Subcutaneous adipose tissue (tissue), 4 donors: ENCODE results near the gene TRIO. TPM values are rescaled to one million over a fixed set of nuclear protein-coding genes. Genes with fewer than 3 reads are reported as not detected.

Source experiments
- total RNA-seq, 4 donors: library from RNA; depleted of rRNA; stranded (reverse); fragments of >200 nt; gene quantifications; one replicate each; pipeline ENCODE4 v1.1.0, GENCODE V29; 2016
- TF ChIP-seq, protein P1 (sequence below): fragments of 450-650 bp; IDR thresholded peaks from one replicate; pipeline ENCODE4 v1.5.1; 2016; ENCODE audit warnings: low read depth, mild to moderate bottlenecking, control low read depth, antibody characterized with exemption, moderate library complexity

Gene TRIO
- total RNA-seq, 4 donors from 2014 or later: 193 to 238 (median 212) TPM

DNA sequence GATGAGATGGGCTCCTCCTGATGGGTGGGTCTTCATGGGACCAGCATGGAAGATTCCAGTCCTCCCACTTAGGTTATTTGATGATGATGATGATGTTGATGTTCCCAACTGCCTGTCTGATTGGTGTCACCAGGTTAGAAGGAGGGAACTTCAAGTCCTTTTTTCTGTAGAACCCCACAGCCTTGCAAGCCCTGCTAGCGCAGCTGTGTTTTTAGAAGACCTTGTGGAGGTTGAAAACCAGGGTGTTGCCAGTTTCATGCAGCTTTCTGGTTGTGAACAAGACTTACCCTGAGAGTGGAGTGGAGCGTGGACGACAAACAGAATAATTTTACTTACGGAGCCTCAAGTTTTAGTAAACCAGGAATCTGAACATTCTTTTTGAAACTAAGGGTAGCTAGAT, 83.0 kb downstream of the TRIO start:
- TF ChIP-seq, protein P1, sequence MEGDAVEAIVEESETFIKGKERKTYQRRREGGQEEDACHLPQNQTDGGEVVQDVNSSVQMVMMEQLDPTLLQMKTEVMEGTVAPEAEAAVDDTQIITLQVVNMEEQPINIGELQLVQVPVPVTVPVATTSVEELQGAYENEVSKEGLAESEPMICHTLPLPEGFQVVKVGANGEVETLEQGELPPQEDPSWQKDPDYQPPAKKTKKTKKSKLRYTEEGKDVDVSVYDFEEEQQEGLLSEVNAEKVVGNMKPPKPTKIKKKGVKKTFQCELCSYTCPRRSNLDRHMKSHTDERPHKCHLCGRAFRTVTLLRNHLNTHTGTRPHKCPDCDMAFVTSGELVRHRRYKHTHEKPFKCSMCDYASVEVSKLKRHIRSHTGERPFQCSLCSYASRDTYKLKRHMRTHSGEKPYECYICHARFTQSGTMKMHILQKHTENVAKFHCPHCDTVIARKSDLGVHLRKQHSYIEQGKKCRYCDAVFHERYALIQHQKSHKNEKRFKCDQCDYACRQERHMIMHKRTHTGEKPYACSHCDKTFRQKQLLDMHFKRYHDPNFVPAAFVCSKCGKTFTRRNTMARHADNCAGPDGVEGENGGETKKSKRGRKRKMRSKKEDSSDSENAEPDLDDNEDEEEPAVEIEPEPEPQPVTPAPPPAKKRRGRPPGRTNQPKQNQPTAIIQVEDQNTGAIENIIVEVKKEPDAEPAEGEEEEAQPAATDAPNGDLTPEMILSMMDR: no peak

DNA sequence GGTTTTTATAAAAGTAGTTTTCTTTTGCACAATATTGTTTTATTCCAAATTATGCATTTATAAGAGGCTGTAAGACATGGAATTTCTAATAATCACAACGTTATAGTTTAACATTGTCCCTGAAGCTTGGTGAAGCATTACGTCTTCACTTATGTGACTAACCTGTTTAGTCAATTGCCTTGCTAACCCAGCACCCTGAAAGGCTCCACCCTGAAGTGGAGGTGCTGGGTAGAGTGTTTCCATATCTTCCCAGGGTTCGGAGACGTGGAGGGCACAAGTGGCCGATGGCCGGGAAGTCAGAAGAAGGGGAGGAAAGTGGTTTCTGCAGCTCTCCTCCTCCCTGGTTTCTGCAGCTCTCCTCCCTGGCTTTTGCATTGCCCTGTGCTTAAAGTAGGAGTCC, 83.4 kb downstream of the TRIO start:
- TF ChIP-seq, protein P1: no peak

DNA sequence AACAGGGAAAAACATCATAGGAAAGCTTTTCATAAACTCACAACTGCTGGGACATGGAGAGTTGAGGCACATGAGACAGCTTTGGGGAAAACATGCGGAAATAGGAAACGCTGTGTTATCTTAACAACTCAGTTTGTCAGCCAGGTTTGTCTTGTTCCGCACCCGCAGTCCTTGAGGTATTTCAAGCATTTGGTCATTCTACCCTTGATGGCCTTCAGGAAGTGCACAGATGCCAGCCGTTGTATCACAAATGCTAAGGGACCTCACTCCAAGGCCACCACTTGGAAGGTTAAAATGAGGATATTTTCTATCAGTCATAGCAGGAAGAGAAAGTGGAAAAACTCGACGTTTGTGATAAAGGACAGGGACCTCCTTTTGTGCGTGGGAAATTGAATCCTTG, 83.8 kb downstream of the TRIO start:
- TF ChIP-seq, protein P1: no peak

DNA sequence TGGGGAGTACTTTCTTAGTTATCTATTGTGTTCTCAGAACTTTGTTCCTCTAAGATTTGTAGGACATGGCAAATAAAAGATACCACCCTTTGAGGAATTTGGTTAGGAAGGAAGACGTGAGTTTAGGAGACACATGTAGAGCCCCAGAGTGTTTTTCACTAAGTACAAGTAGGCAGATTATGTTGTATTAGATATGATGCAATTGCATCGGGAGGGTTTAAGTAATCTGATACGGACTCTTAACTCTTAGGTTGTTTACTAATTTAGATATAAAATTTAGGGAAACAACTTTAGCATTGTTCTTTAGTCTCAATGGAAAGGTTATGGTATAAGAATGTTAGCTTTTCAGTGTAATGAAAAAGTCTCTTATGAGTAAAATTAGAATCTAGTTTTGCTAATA, 84.4 kb downstream of the TRIO start:
- TF ChIP-seq, protein P1: no peak

DNA sequence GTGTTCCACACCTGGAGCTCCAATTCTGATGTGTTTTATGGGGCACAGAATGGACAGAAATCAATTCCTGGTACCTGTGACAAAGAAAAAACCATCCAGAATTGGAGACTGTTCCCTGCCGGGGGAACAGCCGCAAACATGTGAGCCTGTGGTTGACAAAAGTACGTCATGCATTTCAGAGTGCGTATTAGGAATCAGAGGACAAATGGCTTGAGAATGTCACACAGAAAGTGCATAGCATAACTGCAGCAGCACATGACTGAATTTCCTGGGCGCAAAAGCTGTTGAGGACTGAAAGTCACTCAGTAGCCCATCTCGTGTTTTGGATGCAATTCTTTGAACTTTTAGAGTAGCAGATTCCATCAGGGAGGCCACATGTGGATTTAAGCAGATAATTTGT, 85.1 kb downstream of the TRIO start:
- TF ChIP-seq, protein P1: no peak

DNA sequence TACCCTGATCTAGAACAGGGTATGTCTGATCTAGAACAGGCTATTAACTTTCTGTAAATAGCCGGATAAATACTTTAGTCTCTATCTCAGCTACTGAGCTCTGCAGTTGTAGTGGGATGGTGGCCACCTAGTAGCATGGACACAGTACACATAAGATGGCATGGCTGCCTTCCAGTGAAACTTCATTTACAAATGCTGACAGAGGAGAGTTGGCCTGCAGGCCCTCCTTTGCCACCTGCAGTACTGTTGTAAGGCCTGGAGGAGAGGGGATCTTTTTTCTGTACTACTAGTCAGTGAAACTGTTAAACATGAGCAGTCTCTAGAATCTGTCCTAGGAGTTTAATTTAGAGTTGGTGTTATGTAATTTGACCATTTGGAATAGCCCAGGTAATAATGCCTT, 86.0 kb downstream of the TRIO start:
- TF ChIP-seq, protein P1: no peak

DNA sequence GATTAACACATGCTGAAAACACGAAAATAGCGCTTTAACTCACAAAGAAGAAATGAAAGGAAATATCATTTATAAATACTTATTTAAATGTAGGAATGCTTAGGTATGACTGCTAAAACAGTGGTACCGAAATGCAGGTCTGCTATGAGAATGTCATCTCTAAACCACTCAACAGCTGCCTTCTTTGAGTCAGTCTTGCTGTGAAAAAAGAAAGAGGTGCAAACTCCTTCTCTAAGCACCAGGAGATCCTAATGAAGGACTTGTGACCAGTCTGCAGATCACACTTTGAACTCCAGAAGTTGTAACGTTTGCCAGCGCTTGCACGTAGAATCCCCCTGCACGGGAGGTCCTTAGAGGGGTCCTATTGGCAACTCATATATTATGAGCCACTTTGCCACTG, 86.6 kb downstream of the TRIO start:
- TF ChIP-seq, protein P1: no peak
